SH-SY5Y (cell line): ENCODE results near the gene WBP11.

ENCODE experiments used
- GATA2 ChIP-seq: IDR thresholded peaks from 2 replicates; pipeline ENCODE4 v1.6.1; 2011; ENCODE audit warnings: mild to moderate bottlenecking, low read depth, low read length
- GATA3 ChIP-seq: IDR thresholded peaks from 2 replicates; pipeline ENCODE4 v1.6.1; 2011; ENCODE audit warnings: low read depth, mild to moderate bottlenecking, low read length, moderate library complexity

Gene WBP11

DNA sequence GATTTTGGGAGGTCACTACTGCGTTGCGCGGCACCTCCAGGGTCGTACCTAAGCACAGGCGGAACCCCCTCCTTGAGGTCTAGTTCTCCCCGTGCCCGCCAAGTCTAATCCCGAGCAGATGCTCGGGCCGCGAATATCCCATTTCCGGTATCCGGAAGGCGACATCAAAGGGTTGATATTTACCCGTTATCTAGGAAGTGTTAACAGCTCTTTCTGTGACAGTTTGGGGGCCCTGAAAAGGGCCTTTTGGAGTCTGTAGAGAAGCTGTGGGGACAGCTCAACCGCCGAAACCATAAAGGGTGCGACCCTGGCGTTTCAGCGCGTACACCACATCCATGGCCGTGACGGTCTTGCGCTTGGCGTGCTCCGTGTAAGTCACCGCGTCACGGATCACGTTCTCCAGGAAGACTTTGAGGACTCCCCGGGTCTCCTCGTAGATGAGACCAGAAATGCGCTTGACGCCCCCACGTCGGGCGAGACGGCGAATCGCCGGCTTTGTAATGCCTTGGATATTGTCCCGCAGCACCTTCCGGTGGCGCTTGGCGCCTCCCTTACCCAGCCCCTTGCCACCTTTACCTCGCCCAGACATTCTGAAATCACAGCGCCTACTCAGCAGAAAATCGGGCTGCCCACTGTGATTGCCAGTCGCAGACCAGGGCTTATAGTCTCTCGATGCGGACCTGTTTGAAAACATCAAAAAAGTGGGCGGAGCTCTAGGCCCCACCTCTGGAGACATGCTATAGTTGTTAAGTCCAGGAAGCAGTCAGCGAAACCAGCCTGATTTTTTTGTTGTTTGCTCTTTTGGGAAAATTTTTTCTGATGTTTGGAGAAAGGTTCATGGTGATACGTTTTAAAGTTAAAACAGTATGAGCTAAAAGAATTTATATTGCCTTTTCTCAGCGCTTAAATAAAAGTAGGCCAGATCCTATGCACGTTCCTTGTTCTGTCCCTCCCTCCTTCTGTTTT is 32.5 kb downstream of the WBP11 start:
- TF ChIP-seq GATA3 (no peak), GATA2 (no peak)

GRCh38 chr12:14769969-14770495 is 33.2 kb downstream of the WBP11 start:
- TF ChIP-seq GATA2 (peak; percentile 39; the same call in 1 of the 2 replicates), GATA3 (no peak)

- TF ChIP-seq GATA3: no peak
- no peak for TF ChIP-seq GATA2
Observed at GRCh38 chr12:14769466-14769968, 33.8 kb downstream of the WBP11 start.

DNA sequence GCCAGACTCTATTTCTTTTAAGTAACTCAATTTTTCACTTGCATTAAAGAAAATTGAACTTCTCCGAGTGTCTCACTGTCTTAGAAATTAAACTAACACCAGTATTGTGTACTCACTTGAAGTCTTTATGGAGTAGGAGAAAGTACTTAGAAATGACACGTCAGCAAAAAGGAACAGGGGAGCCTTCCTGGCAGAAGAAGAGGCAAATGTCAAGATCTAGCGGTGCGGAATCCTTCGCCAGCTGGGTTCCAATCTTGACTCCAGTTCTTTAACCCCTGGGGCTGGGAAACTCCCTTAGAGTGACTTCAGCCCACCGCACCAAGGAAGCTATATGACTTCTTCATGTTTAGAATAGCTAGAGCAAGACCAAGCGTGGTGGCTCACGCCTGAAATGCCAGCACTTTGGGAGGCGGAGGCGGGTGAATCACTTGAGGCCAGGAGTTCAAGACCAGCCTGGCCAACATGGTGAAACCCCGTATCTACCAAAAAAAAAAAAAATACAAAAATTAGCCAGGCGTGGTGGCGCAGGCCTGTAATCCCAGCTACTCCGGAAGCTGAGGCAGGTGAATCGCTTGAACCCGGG is 34.4 kb downstream of the WBP11 start:
- TF ChIP-seq GATA2: no peak
- no peak for TF ChIP-seq GATA3

GRCh38 chr12:14767617-14768016 is 35.7 kb downstream of the WBP11 start:
- TF ChIP-seq GATA3 (no peak), GATA2 (no peak)

DNA sequence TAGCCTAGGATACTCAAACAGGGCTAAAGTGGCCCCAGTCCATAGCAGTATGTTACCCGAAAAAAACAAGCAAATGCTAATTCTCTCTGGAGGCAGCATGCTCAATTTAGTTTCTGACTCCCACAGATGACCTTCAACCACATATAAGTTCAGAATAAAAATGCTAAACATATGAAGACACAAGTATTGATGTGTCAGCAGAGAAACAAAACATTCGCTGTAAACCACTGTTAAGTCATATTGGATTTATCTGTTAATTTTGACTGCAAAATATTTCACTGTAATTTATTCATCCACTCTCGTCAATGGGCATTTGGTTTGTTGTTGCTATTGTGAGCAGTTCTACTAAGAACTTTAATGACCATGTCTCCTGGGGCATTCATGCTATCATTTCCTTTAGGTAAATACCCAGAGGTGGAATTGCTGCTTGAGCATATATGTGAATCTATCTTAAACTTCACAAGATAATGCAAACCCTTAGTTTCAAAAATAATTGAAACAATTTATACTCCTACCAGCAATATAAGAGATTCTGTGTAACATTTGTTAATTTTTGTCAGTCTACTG is 36.5 kb downstream of the WBP11 start:
- TF ChIP-seq GATA3 (no peak), GATA2 (no peak)

DNA sequence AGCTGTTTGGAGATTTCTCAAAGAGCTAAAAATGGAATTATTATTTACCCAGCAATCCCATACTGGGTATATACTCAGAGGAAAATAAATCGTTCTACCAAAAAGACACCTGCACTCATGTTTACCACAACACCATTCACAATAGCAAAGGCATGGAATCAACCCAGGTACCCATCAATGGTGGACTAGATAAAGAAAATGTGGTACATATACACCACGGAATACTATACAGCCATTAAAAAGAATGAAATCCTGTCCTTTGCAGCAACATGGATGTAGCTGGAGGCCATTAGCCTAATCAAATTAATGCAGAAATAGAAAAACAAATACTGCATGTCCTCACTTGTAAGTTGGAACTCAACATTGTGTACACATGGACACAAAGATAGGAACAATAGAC is 37.9 kb downstream of the WBP11 start:
- no peak for TF ChIP-seq GATA2
- no peak for TF ChIP-seq GATA3

DNA sequence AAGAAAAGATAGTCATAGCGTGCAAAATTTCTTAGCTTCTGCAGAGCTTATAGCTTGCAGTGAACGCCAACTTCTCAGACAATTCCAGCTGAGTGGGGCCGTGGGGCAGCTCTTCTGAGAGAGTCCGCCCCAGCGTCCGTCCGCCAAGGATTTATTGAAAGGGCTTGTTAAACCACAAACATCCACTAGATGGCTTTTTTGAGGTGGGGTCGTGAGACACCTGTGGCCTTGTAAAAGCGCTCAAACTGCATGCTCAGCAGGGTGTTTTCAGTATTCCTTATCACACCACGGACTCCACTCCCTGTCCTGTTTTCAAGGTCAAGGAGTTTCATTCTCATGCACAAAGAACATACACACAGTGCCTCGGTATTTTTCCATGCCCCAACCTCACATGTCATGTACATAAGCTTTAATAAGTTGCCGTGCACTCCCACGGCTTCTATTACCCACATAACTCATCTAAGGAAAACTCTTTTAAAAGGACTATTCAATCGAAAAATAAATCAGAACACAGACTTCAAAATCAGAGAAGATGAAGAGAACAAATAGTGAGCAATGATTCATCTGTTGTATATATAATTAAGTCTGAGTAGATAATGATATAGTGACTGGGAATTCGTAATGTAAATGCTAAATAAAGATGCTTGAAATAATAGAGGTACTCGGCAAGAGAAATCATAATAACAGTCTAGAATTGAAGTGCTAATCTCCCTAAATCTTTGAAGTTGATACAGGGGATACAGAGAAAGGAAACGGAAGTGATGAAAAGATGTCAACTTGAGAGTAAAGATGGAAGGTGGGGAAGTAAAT is 46.7 kb downstream of the WBP11 start:
- TF ChIP-seq GATA2 (no peak), GATA3 (no peak)

DNA sequence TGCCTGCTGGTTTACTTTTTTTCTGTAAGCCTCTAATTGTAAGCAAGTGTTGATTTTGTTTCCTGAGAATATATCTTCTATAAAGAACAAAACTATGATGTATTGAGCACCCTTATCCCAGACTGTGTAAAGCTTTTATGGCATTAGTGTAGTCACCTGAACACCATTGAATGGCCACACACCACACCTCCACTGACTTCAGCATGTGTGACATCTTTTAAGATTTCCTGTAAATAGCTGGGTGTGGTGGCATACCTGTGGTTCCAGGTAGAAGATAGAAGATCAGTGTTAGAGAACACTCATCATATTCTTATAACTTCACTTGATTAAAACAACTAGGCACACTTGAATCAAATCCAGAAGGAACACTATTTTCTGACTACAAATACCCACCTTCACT is 51.3 kb downstream of the WBP11 start:
- no peak for TF ChIP-seq GATA2
- no peak for TF ChIP-seq GATA3

DNA sequence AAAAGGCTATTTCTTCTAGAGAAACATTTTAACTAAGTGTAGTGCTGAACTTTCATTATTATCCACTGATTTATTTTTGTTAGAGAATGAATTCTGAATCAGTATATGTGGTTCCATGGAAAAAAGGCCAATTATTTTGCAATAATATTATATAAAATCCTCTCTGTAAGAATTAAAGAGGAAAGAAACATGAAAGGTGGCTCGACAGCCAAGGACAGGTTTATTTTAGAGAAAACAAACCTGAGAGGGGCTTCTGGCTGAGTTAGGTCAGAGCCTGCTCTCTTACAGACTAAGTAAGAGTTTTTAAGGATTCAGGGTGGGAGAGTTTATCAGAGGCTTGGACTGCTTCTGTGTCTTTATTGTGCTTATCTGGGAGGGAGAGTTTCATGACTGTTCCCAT is 60.2 kb downstream of the WBP11 start:
- TF ChIP-seq GATA2 (no peak), GATA3 (no peak)

DNA sequence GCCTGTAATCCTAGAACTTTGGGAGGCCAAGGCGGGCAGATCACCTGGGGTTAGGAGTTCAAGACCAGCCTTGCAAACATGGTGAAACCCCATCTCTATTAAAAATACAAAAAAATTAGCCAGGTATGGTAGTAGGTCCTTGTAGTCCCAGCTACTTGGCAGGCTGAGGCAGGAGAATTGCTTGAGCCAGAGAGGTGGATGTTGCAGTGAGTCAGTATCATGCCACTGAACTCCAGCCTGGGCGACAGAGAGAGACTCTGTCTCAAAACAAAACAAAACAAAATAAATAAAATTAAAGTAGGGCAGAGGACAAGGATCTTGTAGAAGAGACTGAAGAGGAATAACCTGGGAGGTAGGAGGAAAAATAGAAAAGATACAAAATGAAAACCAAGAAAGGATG is 61.3 kb downstream of the WBP11 start:
- TF ChIP-seq GATA3 (no peak), GATA2 (no peak)

GRCh38 chr12:14741153-14741552 is 62.1 kb downstream of the WBP11 start:
- no peak for TF ChIP-seq GATA3
- no peak for TF ChIP-seq GATA2
